K562 (cell line): ENCODE results near the gene CCT7. TPM values are rescaled to one million over a fixed set of nuclear protein-coding genes. Genes with fewer than 3 reads are reported as not detected.

ENCODE experiments used
- CC2D1A ChIP-seq: fragments of 450-650 bp; IDR thresholded peaks from 2 replicates; pipeline ENCODE4 v1.6.1; 2017; ENCODE audit warnings: mild to moderate bottlenecking
- CHD4 ChIP-seq: fragments of 200-600 bp; sonication (generic); IDR thresholded peaks from 3 replicates; pipeline ENCODE4 v1.6.1; 2012; ENCODE audit warnings: low read depth, mild to moderate bottlenecking, mixed read lengths, low read length, inconsistent platforms; ENCODE audit not compliant: insufficient read depth, insufficient replicate concordance, poor library complexity, severe bottlenecking
- KLF10 ChIP-seq: fragments of 250-450 bp; sonication (Bioruptor Pico); IDR thresholded peaks from 2 replicates; pipeline ENCODE4 v1.6.1; 2021; ENCODE audit warnings: matching md5 sums
- RBM25 ChIP-seq: fragments of 200-400 bp; formaldehyde crosslinking; IDR thresholded peaks from 2 replicates; pipeline ENCODE4 v1.6.1; 2018; ENCODE audit warnings: low read length, low read depth, moderate library complexity; ENCODE audit not compliant: severe bottlenecking
- SMAD3 ChIP-seq: fragments of 450-650 bp; formaldehyde crosslinking; conservative IDR thresholded peaks from 2 replicates; pipeline ENCODE4 v1.4.0; 2020; ENCODE audit warnings: mild to moderate bottlenecking
- polyA plus RNA-seq, 8 experiments: library from polyadenylated mRNA; depleted of rRNA in 4 of 8; stranded (reverse) in 5 of 8; unstranded in 3 of 8; fragments of >200 nt; fragmentation: Nextera tagmentation in 2 of 8; fragmentation: Illumina TruSeq in 1 of 8; extraction: Ambion mirVana in 2 of 8; extraction: Trizol in 1 of 8; gene quantifications; 2 replicates each; pipeline versions ENCODE4 v1.2.1 to v1.2.3, GENCODE V29; 2011 to 2014; ENCODE audit warnings: inconsistent platforms in 1 of 8, missing spikeins in 1 of 8
- total RNA-seq, 7 experiments: library from RNA; depleted of rRNA in 6 of 7; stranded (reverse); fragments of >200 nt in 6 of 7; fragmentation: Illumina TruSeq in 2 of 7; extraction: Trizol in 2 of 7; gene quantifications; 2 replicates each; pipeline versions ENCODE4 v1.2.1 to v1.2.3, GENCODE V29; 2011 to 2021; ENCODE audit warnings: low replicate concordance in 1 of 7
- TF ChIP-seq, protein P1 (sequence below): fragments of 450-650 bp; IDR thresholded peaks from 2 replicates; pipeline ENCODE4 v1.6.1; 2016; ENCODE audit warnings: mild to moderate bottlenecking, moderate library complexity
- TF ChIP-seq, protein P2 (sequence below), 2 experiments: fragments of 250-450 bp in 1 of 2; fragments of 450-650 bp in 1 of 2; sonication (Bioruptor Pico) in 1 of 2; IDR thresholded peaks; 2 replicates each; pipeline versions ENCODE4 v1.6.1 to v1.8.0; 2016 to 2021; ENCODE audit warnings: mild to moderate bottlenecking in 2 of 2, moderate library complexity in 2 of 2, missing compliant biosample characterization in 1 of 2, missing genetic modification characterization in 1 of 2
- TF ChIP-seq, protein P3 (sequence below): fragments of 450-650 bp; IDR thresholded peaks from 2 replicates; pipeline ENCODE4 v1.6.1; 2017; ENCODE audit warnings: mild to moderate bottlenecking, moderate library complexity

The CCT7 gene
- total and polyA plus RNA-seq, 9 of the 15 experiments (the other 6 are each of a cell fraction or from before 2014, with no cell fraction given) = 326 to 856 (median 638) TPM

DNA sequence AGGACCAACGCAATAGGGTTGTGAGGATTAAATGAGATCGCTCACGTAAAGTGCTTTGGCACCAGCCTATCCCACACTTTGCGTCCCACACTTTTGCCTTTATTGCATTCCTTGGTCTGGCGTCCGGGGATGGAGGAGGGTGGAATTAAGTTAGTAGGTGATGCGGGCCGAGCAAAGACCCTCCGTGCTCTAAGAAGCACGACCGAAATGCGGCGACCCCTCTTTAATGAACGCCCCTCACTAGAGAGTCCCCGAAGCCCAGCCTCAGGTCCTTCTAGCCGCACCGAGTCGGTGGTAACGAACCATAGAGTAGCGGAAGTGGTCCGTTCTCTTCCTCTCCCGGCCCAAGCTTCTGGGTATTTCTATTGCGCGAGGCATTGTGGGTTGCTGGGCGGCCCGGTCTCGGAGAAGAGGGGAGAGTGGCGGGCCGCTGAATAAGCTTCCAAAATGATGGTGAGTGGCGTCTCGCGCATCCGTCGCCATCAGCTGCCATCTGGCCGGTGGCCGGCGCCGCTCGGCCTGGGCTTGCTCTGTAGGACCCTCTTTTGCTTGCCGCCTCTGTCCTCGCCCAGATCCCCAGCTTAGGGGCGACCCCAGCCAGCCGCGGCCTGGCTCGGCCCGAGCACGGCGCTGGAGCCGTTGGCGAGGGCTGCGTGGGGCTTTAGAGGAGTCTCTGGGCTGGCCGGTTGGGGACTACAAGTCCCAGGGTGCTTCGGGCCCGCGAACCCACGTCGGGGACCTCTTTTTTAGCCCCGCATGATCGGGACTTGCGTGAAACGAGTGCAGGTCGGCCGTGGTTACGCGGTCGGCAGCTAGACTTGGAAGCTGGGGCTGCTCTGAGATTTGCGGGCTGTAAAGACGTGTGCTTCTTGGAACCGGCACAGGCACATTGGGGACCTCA lies at the start of gene CCT7 (continued):
- TF ChIP-seq, protein P1, sequence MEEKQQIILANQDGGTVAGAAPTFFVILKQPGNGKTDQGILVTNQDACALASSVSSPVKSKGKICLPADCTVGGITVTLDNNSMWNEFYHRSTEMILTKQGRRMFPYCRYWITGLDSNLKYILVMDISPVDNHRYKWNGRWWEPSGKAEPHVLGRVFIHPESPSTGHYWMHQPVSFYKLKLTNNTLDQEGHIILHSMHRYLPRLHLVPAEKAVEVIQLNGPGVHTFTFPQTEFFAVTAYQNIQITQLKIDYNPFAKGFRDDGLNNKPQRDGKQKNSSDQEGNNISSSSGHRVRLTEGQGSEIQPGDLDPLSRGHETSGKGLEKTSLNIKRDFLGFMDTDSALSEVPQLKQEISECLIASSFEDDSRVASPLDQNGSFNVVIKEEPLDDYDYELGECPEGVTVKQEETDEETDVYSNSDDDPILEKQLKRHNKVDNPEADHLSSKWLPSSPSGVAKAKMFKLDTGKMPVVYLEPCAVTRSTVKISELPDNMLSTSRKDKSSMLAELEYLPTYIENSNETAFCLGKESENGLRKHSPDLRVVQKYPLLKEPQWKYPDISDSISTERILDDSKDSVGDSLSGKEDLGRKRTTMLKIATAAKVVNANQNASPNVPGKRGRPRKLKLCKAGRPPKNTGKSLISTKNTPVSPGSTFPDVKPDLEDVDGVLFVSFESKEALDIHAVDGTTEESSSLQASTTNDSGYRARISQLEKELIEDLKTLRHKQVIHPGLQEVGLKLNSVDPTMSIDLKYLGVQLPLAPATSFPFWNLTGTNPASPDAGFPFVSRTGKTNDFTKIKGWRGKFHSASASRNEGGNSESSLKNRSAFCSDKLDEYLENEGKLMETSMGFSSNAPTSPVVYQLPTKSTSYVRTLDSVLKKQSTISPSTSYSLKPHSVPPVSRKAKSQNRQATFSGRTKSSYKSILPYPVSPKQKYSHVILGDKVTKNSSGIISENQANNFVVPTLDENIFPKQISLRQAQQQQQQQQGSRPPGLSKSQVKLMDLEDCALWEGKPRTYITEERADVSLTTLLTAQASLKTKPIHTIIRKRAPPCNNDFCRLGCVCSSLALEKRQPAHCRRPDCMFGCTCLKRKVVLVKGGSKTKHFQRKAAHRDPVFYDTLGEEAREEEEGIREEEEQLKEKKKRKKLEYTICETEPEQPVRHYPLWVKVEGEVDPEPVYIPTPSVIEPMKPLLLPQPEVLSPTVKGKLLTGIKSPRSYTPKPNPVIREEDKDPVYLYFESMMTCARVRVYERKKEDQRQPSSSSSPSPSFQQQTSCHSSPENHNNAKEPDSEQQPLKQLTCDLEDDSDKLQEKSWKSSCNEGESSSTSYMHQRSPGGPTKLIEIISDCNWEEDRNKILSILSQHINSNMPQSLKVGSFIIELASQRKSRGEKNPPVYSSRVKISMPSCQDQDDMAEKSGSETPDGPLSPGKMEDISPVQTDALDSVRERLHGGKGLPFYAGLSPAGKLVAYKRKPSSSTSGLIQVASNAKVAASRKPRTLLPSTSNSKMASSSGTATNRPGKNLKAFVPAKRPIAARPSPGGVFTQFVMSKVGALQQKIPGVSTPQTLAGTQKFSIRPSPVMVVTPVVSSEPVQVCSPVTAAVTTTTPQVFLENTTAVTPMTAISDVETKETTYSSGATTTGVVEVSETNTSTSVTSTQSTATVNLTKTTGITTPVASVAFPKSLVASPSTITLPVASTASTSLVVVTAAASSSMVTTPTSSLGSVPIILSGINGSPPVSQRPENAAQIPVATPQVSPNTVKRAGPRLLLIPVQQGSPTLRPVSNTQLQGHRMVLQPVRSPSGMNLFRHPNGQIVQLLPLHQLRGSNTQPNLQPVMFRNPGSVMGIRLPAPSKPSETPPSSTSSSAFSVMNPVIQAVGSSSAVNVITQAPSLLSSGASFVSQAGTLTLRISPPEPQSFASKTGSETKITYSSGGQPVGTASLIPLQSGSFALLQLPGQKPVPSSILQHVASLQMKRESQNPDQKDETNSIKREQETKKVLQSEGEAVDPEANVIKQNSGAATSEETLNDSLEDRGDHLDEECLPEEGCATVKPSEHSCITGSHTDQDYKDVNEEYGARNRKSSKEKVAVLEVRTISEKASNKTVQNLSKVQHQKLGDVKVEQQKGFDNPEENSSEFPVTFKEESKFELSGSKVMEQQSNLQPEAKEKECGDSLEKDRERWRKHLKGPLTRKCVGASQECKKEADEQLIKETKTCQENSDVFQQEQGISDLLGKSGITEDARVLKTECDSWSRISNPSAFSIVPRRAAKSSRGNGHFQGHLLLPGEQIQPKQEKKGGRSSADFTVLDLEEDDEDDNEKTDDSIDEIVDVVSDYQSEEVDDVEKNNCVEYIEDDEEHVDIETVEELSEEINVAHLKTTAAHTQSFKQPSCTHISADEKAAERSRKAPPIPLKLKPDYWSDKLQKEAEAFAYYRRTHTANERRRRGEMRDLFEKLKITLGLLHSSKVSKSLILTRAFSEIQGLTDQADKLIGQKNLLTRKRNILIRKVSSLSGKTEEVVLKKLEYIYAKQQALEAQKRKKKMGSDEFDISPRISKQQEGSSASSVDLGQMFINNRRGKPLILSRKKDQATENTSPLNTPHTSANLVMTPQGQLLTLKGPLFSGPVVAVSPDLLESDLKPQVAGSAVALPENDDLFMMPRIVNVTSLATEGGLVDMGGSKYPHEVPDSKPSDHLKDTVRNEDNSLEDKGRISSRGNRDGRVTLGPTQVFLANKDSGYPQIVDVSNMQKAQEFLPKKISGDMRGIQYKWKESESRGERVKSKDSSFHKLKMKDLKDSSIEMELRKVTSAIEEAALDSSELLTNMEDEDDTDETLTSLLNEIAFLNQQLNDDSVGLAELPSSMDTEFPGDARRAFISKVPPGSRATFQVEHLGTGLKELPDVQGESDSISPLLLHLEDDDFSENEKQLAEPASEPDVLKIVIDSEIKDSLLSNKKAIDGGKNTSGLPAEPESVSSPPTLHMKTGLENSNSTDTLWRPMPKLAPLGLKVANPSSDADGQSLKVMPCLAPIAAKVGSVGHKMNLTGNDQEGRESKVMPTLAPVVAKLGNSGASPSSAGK = no peak
- TF ChIP-seq KLF10 (CRISPR knock-in tag) (no peak), RBM25 (no peak), SMAD3 (CRISPR knock-in tag) (no peak), CC2D1A (no peak), CHD4 (no peak)
- TF ChIP-seq, protein P2, sequence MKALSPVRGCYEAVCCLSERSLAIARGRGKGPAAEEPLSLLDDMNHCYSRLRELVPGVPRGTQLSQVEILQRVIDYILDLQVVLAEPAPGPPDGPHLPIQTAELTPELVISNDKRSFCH (CRISPR knock-in tag; IDR thresholded peaks at IDR 0.05) = no peak
- TF ChIP-seq, protein P2 (tag; IDR thresholded peaks at IDR 0.05) = no peak
- TF ChIP-seq, protein P3, sequence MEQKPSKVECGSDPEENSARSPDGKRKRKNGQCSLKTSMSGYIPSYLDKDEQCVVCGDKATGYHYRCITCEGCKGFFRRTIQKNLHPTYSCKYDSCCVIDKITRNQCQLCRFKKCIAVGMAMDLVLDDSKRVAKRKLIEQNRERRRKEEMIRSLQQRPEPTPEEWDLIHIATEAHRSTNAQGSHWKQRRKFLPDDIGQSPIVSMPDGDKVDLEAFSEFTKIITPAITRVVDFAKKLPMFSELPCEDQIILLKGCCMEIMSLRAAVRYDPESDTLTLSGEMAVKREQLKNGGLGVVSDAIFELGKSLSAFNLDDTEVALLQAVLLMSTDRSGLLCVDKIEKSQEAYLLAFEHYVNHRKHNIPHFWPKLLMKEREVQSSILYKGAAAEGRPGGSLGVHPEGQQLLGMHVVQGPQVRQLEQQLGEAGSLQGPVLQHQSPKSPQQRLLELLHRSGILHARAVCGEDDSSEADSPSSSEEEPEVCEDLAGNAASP = no peak
